ENCODE results near the gene EMP2. TPM values are rescaled to one million over a fixed set of nuclear protein-coding genes. Genes with fewer than 3 reads are reported as not detected.

EMP2 gene
- total and polyA plus RNA-seq, 2 of the 4 experiments (the other 2 are of a cell fraction), result 13.8 to 18.3 TPM

DNA sequence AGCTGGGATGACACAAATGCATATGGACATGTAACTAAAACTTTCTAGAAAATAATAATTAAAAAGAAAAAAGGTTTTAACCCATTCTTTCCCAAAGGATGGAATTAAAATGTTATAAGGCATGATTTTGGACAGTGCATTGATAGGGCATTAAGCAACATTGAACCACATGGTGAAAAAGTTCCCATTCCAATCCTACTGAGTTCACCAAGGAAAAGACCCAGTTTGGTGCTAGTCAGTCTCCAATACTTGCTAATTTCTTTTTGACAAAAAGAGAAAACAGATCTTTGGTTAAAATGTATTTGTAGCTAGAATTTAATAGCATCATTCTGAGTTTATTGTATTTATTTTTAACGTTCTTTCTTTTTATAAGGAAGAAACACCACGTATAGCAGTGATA, 28.1 kb downstream of the EMP2 start:
- Histone ChIP-seq H4K8ac (ENCODE audit: low read depth in 2 of 2, low read length in 2 of 2) (no peak overlapping the region), H3K4me1 (ENCODE audit: control insufficient read depth, insufficient read depth, low read length) (no peaks in the 10 kb centered on the region), H3K9ac (ENCODE audit: low read depth, low read length) (no peak overlapping the region), H2AFZ (replicated peaks; ENCODE audit: low read length, poor library complexity) (no peak overlapping the region), H3K27ac (ENCODE audit: insufficient read depth, low read length) (no peak overlapping the region), H3K4me2 (ENCODE audit: low read depth, low read length) (no peak overlapping the region), H3K23ac (ENCODE audit: low read depth, low read length) (no peak overlapping the region), H2AK5ac (ENCODE audit: low read depth, low read length) (no peak overlapping the region), H4K20me1 (ENCODE audit: insufficient read depth, low read length) (no peaks in the 10 kb centered on the region), H3K9me1 (ENCODE audit: insufficient read depth, low read length) (peaks cover 4% of the 10 kb centered on the region; the same call in 1 of the 2 replicates), H3K4me3 (ENCODE audit: insufficient read depth, low read depth, low read length) (no peak overlapping the region), H2BK120ac (ENCODE audit: low read depth, low read length) (no peak overlapping the region), H3K14ac (replicated peaks; ENCODE audit: low read depth, low read length) (no peak overlapping the region), H2BK5ac (ENCODE audit: low read depth, low read length, poor library complexity, severe bottlenecking) (no peak overlapping the region), H2AK9ac (replicated peaks; ENCODE audit: low read depth, low read length, poor library complexity) (no peak overlapping the region), H2BK15ac (ENCODE audit: low read depth, low read length) (no peak overlapping the region), H3K79me1 (ENCODE audit: low read depth in 1 of 2, low read length in 2 of 2) (peaks cover 15 to 25% of the 10 kb centered on the region in 2 experiments; a peak in 3 of 4 replicates), H3K36me3 (ENCODE audit: control insufficient read depth, insufficient read depth, low read length) (peaks cover 2% of the 10 kb centered on the region), H2BK20ac (ENCODE audit: low read depth, low read length) (no peak overlapping the region), H3K9me3 (ENCODE audit: control insufficient read depth, insufficient read depth, low read length) (peaks cover 4% of the 10 kb centered on the region; the same call in 1 of the 2 replicates), H3K56ac (ENCODE audit: extremely low read depth, insufficient read depth, low read length) (no peak overlapping the region), H4K91ac (ENCODE audit: insufficient read depth, low read depth, low read length) (no peak overlapping the region), H3K4ac (ENCODE audit: low read depth, low read length) (no peak overlapping the region), H3K18ac (ENCODE audit: low read depth, low read length) (no peak overlapping the region), H3K27me3 (ENCODE audit: control insufficient read depth, insufficient read depth, low read length) (no peaks in the 10 kb centered on the region), H4K5ac (ENCODE audit: low read depth, low read length) (no peak overlapping the region)
- ChIA-PET POLR2A (ENCODE audit: unreplicated experiment) (interaction anchor here (0.9 kb wide), 1 partner anchor 20 kb away, joined by 3 read pairs; no protein-coding TSS in a partner anchor), CTCF (no interaction called here)
- in situ Hi-C loops (cut with MboI; ENCODE audit: low sequenced_read_pairs), result no loop called here
- TF ChIP-seq RFX5 (IDR thresholded peaks at IDR 0.05; ENCODE audit: low read depth, low read length) (no peak), BHLHE40 (IDR thresholded peaks at IDR 0.05; ENCODE audit: low read depth, low read length) (no peak), MXI1 (IDR thresholded peaks at IDR 0.05; ENCODE audit: borderline replicate concordance, low read depth, low read length) (no peak), NFE2L2 (IDR thresholded peaks at IDR 0.05; ENCODE audit: low read depth, low read length) (no peak), CHD1 (IDR thresholded peaks at IDR 0.05; ENCODE audit: low read depth, low read length) (no peak), SMC3 (IDR thresholded peaks at IDR 0.05; ENCODE audit: low read depth, low read length) (no peak), CEBPB (IDR thresholded peaks at IDR 0.05; ENCODE audit: low read depth, low read length) (no peak), RAD21 (IDR thresholded peaks at IDR 0.05; ENCODE audit: low read length) (no peak), MAZ (IDR thresholded peaks at IDR 0.05; ENCODE audit: borderline replicate concordance, low read depth, low read length) (no peak), MAFK (IDR thresholded peaks at IDR 0.05; ENCODE audit: low read depth, low read length) (no peak), RCOR1 (IDR thresholded peaks at IDR 0.05; ENCODE audit: insufficient replicate concordance, low read length) (no peak)
- TF ChIP-seq, protein P1, sequence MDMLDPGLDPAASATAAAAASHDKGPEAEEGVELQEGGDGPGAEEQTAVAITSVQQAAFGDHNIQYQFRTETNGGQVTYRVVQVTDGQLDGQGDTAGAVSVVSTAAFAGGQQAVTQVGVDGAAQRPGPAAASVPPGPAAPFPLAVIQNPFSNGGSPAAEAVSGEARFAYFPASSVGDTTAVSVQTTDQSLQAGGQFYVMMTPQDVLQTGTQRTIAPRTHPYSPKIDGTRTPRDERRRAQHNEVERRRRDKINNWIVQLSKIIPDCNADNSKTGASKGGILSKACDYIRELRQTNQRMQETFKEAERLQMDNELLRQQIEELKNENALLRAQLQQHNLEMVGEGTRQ (IDR thresholded peaks at IDR 0.05; ENCODE audit: low read depth, low read length), result no peak
- TF ChIP-seq, protein P2, sequence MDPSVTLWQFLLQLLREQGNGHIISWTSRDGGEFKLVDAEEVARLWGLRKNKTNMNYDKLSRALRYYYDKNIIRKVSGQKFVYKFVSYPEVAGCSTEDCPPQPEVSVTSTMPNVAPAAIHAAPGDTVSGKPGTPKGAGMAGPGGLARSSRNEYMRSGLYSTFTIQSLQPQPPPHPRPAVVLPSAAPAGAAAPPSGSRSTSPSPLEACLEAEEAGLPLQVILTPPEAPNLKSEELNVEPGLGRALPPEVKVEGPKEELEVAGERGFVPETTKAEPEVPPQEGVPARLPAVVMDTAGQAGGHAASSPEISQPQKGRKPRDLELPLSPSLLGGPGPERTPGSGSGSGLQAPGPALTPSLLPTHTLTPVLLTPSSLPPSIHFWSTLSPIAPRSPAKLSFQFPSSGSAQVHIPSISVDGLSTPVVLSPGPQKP (IDR thresholded peaks at IDR 0.05; ENCODE audit: borderline replicate concordance, low read depth, low read length), result no peak
- TF ChIP-seq, protein P3, sequence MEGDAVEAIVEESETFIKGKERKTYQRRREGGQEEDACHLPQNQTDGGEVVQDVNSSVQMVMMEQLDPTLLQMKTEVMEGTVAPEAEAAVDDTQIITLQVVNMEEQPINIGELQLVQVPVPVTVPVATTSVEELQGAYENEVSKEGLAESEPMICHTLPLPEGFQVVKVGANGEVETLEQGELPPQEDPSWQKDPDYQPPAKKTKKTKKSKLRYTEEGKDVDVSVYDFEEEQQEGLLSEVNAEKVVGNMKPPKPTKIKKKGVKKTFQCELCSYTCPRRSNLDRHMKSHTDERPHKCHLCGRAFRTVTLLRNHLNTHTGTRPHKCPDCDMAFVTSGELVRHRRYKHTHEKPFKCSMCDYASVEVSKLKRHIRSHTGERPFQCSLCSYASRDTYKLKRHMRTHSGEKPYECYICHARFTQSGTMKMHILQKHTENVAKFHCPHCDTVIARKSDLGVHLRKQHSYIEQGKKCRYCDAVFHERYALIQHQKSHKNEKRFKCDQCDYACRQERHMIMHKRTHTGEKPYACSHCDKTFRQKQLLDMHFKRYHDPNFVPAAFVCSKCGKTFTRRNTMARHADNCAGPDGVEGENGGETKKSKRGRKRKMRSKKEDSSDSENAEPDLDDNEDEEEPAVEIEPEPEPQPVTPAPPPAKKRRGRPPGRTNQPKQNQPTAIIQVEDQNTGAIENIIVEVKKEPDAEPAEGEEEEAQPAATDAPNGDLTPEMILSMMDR (conservative IDR thresholded peaks at IDR 0.05; ENCODE audit: low read depth, low read length), result no peak
- ATAC-seq (ENCODE audit: low read depth) (no peak), DNase-seq (no peak)
- no CpG with 5 or more reads among the region's 2 CpGs for WGBS, 2 experiments (ENCODE audit: extremely low coverage in 2 of 2, insufficient read length in 1 of 2)
- no TSS peak for BruUV-seq (replicated peaks)
- dilution Hi-C loops (cut with HindIII; ENCODE audit: low sequenced_read_pairs, unreplicated experiment), result no loop called here
- intact Hi-C loops (cut with micrococcal nuclease), result no loop called here
